Inflammatory macrophage treated with lipopolysaccharide for 1 hour (primary cell): ENCODE results near the gene PSKH1.
"Not testable (repeated sequence)": the region's sequence is repeated elsewhere in the genome, so short reads cannot be mapped to it uniquely, and the experiment has no call there.

Experiments used
- DNase-seq, 2 donors: peaks; one replicate each; pipeline ENCODE4 v3.0.0-alpha.2; 2020 to 2022

Gene PSKH1

GRCh38 chr16:67892899-67893742 lies at the start of gene PSKH1:
PSKH1 (plus strand) TSS chr16:67893254; CDS start chr16:67908750, 15,496 bp downstream.
- peak; percentile 94 to 98 for DNase-seq

- no peak for DNase-seq
These were observed 49.7 kb upstream of the PSKH1 start for GRCh38 chr16:67843343-67843765.

- no peak for DNase-seq
These were observed 48.6 kb upstream of the PSKH1 start for GRCh38 chr16:67844497-67844896.

- peak in 1 of 2 donors; percentile 50 for DNase-seq
These were observed 47.6 kb upstream of the PSKH1 start for GRCh38 chr16:67845291-67846062.

DNA sequence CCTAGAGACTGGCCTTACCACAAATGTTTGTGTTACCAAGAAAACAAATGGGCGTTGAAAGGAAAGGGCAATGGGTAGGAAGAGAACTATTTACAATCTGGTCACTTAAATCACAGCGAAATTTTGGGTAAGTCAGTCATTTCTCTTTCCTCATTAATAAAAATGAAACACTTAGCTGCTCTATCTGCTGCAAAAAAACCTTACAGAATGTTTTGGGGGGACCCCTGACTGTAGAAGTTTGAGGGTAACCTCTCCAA lies 47.1 kb upstream of the PSKH1 start:
- DNase-seq, result no peak

- DNase-seq, result peak; percentile 88 to 94
These were observed 46.6 kb upstream of the PSKH1 start, which contains the start of gene NUTF2 for GRCh38 chr16:67846320-67847063. NUTF2 (plus strand) TSS chr16:67846933; CDS start chr16:67865131, 18,198 bp downstream.

DNA sequence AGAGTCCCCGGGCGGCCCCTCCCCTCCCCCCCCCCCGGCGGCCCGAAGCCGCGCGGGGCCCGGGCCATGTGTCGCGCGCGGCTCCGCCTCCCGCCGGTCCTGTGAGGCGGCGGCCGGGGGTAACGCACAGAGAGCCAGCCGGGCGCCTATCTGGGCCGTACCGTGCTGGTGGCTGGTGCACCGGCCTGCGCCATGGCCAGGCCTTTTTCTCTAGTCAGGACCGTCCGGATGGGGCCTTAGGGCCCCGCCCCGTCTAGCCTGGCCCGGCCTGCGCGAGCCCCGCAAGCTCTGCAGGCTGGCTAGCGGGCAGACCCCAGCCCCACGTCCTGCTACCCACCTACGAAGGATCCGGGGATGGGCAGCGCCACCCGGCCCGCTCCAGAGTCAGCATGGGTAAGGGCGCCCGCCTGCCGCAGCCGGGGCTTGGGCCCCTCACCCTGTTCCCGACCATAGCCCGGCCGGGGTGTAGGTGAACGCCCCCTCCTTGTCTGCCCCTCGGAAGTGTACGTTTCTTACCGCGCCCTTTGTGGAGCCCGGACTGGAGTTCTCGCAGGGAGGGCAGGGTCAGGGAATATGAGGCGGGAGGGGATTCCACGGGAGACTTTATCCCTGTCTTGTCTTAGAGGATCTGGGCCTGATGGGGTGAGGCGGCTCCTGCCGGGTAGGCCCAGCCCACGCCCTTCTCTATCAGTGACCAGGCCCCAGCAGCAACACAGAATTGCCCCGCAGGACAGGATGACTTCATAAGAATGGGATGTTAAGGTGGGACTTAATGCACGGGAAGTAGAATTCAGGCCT lies 45.8 kb upstream of the PSKH1 start, which contains the start of gene CENPT:
Gene CENPT (minus strand): TSS at position 630 of the 798 bp plus-strand sequence. CDS start 13,834 bp downstream, outside the sequence.
- DNase-seq, result peak; percentile 45 to 55

DNA sequence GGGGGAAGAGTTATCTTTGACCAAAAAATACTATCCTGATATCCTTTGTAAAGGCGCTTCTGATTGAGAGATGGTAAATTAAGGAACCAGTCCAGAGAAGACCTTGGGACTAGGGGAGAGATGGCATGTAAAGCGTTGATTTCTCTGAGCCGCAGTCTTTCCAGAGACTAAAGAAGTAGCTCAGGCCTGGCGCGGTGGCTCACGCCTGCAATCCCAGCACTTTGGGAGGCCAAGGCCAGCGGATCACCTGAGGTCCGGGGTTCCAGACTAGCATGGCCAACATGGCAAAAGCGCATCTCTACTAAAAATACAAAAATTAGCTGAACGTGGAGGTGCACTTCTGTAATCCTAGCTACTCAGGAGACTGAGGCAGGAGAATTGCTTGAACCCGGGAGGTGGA lies 44.9 kb upstream of the PSKH1 start:
- DNase-seq, result no peak

- DNase-seq, result no peak
These were observed 39.4 kb upstream of the PSKH1 start for GRCh38 chr16:67853670-67854069.

DNA sequence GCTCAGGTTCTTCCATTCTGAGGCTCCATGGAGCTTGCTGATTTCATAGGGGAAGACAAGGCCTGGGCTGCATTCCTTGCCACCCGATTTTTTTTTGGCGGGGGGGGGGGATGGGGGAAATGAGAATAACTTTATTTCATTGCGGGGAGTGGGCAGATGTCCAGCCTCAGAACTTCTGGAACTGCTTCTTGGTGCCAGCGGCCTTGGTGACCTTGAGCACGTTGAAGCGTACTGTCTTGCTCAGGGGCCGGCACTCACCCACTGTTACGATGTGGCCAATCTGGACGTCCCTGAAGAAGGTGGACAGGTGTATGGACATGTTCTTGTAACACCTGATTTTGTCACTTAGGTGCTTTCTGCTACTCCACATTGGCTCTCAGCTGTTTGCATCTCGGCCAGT lies 37.3 kb upstream of the PSKH1 start:
- DNase-seq, result no peak

DNA sequence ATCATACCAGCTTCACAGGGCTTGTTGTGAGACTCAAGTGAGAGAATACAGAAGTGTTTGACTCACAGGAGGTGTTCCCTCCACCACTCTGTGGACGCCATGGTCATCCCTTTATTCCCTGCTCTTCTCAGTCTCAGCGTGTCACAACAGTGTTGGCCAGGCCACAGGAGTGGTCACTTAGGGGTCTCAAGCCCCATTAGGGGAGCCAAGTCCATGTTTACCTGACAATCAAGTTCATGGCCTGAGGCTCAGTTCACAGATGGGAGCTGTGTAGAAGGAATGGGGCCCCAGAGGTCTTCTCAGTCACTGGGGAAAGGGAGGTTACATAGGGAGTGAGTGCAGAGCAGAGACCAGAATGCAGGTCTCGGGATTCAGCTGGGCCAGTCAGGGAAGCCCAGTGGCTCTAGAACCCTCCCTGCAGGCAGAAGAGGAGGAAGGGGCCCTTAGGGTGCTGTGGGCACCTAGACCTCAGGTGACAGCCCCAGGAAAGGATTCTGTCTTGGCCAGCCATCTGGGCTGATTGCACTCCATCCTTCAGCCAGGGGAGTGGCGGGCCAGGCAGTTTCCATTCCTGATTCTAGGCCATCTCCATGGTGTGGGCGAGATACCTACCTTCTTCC lies 36.0 kb upstream of the PSKH1 start:
- DNase-seq, result no peak

DNA sequence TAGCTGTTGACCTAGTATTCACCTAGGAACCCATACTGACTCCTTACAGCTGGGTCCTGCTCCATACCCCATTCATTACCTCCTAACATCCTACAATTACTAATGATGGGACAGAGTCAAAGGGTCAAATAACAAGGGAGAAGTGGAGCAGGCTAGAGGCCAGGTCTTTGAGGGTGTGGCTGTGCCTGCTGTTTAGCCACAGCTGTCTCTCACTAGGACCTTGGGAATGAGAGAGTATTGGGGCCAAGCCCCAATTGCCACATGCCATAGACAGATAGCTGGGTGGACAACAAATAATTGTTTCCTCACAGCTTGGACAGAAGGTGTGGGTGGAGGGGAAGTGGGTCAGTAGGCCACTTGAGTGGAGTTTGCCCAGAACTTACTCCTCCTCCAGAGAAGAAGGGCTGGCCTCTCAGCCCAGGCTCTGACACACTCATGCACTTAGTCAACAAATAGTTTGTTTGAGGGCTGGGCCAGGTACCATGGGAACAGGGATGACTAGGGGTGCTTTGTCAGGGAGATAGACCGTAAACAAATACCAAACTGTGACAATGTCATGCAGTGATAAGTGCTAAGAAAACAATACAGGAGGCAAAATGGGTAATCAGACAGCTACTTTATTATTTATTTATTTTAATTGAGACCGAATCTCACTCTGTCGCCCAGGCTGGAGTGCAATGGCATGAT lies 35.4 kb upstream of the PSKH1 start:
- DNase-seq, result peak; percentile 93 to 98

- no peak for DNase-seq
These were observed 34.6 kb upstream of the PSKH1 start for GRCh38 chr16:67858500-67858899.

GRCh38 chr16:67860589-67861398 lies 32.3 kb upstream of the PSKH1 start:
- peak in 1 of 2 donors; percentile 26 for DNase-seq

GRCh38 chr16:67861877-67862276 lies 31.2 kb upstream of the PSKH1 start:
- no peak for DNase-seq

GRCh38 chr16:67862623-67863583 lies 30.2 kb upstream of the PSKH1 start:
- DNase-seq, result no peak

DNA sequence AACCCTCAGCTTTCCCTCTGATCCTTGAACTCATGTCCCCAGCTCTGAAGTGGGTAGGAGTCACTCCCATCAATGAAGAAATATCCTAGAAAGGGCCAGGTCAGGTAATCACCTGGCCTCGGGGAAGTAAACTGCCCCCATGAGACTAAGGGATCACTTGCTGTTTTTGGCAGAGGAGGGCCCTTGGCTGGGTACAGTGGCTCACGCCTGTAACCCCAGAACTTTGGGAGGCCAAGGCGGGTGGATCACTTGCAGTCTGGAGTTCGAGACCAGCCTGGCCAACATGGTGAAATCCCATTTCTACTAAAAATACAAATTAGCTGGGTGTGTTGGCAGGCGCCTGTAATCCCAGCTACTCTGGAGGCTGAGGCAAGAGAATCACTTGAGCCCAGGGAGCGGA lies 29.0 kb upstream of the PSKH1 start:
- not testable (repeated sequence) for DNase-seq

GRCh38 chr16:67864594-67864993 lies 28.5 kb upstream of the PSKH1 start:
- no peak for DNase-seq

GRCh38 chr16:67865318-67865717 lies 27.7 kb upstream of the PSKH1 start:
- peak; percentile 55 to 63 for DNase-seq
